T-helper 9 cell (primary cell): ENCODE data around the gene SYP.

ENCODE experiments used
- DNase-seq: peaks from one replicate; pipeline ENCODE4 v3.0.0-alpha.2; 2020

Gene SYP

DNA sequence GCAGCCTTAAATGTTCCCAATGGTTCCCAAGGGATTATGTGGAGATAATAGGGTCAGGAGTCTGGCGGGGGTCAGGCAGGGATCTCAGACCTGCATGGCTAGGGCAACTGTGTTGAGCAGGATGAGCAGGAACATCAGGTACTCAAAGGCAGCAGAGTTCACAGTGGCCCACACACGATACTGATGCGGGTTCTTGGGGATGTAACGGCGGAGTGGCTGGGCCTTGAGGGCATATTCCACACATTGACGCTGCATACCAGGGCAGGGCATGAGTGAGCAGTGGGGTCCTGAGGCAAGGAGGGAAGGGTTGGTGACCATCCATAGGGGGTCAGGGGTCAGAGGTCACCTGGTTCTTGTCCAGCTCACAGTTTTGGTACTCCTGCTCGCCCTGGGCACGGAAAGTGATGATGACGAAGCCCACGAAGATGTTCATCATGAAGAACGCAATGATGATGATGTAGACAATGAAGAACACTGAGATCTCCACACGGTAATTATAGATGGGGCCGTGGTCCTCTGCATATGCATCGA, 15.1 kb upstream of the SYP start:
- DNase-seq: no peak

- no peak for DNase-seq
Observed at GRCh38 chrX:49214416-49214815, 14.4 kb upstream of the SYP start.

- no peak for DNase-seq
Observed at GRCh38 chrX:49212861-49213260, 12.9 kb upstream of the SYP start.

GRCh38 chrX:49212209-49212608, 12.2 kb upstream of the SYP start:
- DNase-seq: no peak

DNA sequence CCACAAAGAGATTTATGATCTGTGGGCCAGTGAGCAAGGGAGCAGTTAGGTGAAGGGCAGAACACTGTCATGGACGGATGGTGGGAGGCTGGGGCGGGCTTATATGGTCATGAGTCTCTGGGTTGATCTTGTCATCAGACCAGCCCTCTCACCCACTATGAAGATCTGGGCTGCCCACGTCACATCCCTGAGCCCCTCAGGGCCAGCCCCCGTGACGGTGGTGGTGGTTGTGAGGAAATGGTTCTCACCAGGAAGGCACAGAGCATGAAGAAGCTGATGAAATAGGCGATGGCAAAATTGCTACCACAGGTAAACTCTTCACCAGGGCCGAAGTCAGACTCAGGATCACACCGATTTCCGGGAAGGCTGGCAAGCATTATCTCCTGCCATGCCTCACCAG, 11.1 kb upstream of the SYP start:
- DNase-seq: no peak

DNA sequence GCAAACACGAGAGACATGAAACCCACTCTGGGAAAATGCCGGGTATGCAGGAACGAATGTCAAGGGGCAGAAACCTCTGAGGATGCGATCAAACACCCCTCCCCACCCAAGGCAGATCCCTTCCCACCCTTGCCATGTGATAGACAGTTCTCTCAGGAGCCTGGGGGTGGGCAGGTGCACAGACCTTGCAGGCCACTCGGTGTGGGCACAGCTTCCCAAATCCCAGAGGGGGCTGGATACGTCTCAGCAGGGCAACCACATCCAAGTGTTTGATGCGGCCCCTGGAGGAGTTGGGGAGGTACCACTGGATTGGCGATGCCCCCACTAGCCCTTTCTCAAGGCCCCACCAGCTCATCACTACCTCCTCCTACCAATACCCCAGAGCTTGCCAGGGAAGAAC, 10.4 kb upstream of the SYP start:
- no peak for DNase-seq

GRCh38 chrX:49209434-49210251, 9.7 kb upstream of the SYP start:
- no peak for DNase-seq

DNA sequence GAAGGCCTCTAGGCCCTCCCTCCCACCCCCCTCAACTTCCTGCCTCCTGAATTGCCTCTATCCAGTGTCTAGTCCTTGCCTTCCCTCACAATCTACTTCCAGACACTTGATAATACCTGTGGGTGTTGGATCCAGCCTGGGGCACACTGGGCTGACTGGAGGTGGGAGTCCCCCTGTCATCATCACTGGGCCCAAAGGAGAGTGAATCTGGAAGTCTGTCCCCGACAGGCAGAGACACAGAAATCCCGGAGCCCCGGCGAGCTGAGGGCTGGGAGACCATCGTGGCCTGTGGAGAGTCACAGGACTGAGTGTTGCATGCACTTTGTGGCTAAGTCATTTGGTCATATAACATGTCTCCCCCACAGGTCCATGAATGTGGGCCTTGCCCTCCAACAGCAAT, 8.4 kb upstream of the SYP start:
- DNase-seq: no peak

DNA sequence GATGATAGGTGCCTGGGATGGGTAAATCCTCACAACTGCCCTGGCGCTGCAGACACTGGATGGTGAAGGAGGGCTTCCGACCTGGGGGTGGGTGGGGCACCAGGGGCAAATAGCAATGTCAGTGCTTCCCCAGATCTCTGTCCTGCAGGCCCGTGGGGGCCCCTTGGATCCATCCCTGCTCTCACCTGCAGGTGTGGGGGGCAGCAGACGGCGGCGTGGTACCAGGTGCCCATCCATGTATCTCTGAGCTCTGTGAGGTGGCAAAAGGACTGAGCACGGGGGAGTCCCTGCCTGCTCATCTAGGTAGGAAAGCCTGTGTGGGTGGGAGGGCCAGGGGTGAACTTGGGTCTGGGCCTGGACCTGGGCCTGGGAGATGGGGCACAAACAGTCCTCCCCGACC, 6.5 kb upstream of the SYP start:
- no peak for DNase-seq

DNA sequence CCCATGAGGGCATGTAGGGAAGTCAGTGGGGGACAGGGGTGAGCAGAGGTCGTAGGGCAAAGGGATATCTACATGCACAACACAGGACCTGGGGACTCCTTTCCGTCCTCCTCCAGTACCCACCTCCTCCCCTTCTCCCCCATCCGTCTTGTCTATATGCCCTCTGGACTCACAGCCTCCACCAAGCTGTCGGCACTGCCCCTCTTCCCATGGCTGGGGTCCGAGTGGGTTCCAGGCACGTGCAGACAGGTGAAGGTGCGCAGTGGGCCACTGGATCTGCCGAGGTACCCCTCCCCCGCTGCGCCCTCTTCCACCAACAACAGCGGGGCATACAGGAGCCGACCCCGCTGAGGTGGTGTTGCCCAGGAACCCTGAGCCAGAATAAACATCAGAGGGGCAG, 5.5 kb upstream of the SYP start:
- DNase-seq: no peak

DNA sequence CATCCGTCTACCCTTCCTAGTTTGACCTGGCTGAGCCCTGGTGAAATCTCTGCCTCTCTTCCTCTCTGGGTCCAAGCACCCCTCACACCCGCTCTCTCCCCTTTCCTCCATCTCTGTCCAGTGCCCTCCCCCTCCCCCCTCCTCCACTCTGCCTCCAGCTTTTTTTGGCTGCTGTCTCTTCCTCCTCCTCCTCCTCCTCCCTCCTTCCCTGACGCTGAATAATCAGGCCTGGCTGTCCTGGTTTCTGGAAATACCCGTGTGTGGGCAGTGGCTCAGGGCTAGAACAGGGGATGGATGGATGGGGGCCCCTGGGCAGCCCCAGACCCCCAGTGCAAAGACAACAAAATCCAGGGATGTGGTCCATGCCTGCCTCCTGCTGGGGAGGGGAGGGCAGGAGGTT, 4.7 kb upstream of the SYP start:
- DNase-seq: no peak

GRCh38 chrX:49204017-49204416, 4.0 kb upstream of the SYP start:
- no peak for DNase-seq

DNA sequence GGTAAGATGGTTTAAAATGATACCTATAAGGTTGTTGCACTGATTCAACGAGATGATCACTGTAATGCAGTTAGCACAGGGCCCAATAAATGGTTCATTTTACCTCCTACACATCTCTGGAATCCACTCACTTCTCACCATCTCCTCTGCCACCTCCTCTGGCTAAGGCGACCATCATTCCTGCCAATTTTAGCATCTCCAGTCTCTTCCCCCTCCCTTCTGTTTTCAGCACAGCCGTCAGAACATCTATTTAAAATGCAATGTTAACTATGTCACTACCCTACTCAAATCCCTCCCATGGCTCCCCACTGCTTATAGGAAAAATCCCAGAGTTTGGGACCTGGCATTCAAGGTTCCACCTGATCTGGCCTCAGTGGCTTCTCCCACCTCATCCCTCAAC, 3.5 kb upstream of the SYP start:
- DNase-seq: no peak

DNA sequence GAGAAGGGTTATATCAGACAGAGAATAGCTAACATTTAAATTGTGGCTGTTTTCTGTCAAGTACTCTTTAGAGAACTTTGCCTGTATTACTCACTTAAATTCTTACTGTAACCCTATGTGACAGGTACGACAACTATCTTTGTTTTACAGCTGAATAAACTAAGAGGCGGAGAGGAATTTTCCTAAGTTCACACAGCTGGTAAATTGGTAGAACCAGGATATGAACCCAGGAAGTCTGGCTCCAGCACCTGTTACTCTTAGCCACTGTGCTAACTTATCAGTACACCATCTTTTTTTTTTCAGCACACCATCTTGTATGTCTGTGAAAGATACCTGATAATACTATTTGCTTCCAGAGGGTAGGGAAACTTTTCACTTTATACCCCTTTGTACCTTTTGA, 2.0 kb upstream of the SYP start:
- DNase-seq: no peak

GRCh38 chrX:49199315-49199595, 738 bp downstream of the SYP start:
- no peak for DNase-seq

- DNase-seq: no peak
Observed at GRCh38 chrX:49198540-49199314, 1.3 kb downstream of the SYP start.

GRCh38 chrX:49197543-49198087, 2.4 kb downstream of the SYP start:
- DNase-seq: no peak

DNA sequence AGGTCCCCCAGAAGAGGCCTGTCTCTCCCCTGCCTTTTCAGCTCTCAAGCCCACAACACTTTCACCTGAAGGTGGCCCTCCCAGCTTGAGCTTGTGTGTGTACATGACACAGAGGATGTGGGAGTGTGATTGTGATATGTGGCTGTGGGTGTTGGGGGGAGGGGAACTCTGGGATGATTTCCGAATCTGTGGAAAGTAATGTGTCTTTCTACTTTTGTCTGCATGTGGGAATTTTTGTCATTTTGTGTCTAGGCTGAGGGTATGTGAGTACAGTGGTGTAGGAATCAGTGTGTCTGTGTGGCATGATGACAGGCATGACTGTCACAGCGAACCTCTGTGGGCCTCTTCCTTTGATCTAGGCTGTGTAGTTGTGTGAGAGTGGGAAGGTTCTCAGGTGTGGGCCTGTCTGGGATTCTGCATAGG, 6.4 kb downstream of the SYP start:
- DNase-seq: no peak

DNA sequence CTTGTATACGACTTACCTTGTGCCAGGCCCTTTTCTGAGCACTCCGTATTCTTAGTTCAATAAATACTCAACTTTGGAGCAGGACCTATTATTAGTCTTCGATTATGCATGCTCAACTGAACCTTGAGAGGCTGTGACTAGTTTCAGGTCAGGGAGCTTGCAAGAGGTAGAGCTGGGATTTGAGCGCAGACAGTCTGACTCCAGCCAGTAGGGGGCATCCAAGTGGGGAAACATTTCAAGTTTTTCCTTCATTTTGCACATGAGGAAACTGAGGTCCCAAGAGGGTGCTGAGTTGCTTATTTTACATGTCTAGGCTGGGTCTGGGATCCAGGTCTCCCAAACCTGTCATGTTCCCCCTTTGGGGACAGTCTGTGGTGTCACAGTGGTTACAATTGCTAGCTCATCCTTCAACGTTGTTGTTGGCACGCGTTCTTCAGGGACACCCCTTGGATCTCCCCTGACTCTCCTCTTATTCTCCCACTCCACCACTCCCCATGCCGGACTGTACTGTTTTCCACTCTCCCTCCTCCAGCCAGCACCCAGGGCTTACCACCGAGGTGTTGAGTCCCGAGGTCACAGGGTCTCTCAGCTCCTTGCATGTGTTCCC, 7.2 kb downstream of the SYP start:
- no peak for DNase-seq

- DNase-seq: peak; percentile 12
Observed at GRCh38 chrX:49191574-49192011, 8.4 kb downstream of the SYP start.

DNA sequence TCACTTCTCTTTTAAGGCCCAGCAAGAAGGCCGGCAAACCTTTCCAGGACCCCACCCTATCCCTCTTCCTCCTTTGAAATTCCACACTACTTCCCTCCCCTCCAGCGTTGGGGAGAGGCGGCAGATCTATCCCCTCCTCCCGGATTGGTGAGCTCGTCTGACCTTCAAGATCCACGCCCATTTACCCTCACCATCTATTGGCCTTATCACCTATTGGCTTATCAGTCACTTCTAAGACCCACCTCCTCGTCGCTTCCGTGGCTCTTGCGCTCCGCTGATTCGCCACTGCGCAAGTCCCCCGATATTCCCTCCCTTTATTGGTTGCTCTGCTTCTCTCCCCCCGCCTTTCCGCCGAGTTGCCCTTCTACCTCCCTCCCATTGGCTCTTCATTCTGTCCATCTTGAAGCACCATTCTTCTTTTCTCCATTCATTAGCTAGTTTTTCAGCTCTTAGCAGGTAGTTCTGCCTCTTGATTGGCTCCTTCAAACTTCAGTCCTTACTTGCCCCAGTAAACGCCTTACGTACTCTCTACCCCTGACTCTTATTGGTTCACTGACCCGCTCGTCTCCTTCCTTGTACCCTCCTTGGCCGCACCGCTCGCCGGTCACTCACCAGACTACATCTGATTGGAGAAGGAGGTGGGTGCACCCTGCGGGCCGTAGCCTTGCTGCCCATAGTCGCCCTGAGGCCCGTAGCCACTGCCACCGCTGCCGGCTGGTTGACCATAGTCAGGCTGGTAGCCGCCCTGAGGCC, 9.0 kb downstream of the SYP start:
- DNase-seq: peak; percentile 63

GRCh38 chrX:49189606-49190005, 10.4 kb downstream of the SYP start:
- DNase-seq: no peak
